ENCODE data around the gene USP53. TPM values are rescaled to one million over a fixed set of nuclear protein-coding genes. Genes with fewer than 3 reads are reported as not detected.

The USP53 gene
- 37.3 and 50.7 TPM in 2 replicates for polyA plus RNA-seq (2011; rRNA removed)
- 3.6 and 3.9 TPM in 2 replicates for polyA plus RNA-seq (2012; cell fraction: cytosol; rRNA removed)
- polyA plus RNA-seq (2012; cell fraction: nucleus; rRNA removed), result 3.2 and 5.5 TPM in 2 replicates
- 8.3 to 10.2 TPM (median 9.1 TPM) in 3 replicates for polyA plus RNA-seq (2017; fragmentation: RNase III; extraction: RNeasy Plus Mini Kit Qiagen cat#74134 plus additional on column Dnase treatment)
- 21.1 and 23.7 TPM in 2 replicates for polyA minus RNA-seq (2011; rRNA and poly(A)+ RNA removed)

GRCh38 chr4:119212234-119212963, at the start of gene USP53:
TSS of gene USP53 (plus strand) at chr4:119212713. CDS start at chr4:119239760, 27,047 bp downstream.
- POLR2A ChIA-PET, result interaction anchor here (0.6 to 2.6 kb wide), 20 partner anchors 17 to 229 kb away, joined by 3 to 56 read pairs (median 6); partner anchors contain the start of gene MYOZ2
- Histone ChIP-seq H3K9me3 (no peaks in the 10 kb centered on the region), H3K4me3 (peak within 1 kb of the TSS; percentile 82), H3K27ac (peak within 1 kb of the TSS; percentile 95 to 97), H3K4me2 (peak within 1 kb of the TSS; percentile 82), H3K4me1 (peaks cover 51% of the 10 kb centered on the region)
- ATAC-seq, result peak; percentile 91 to 93
- peak; percentile 87 to 97 for DNase-seq (ENCODE audit: low read depth in 1 of 2, low spot score in 1 of 2)
- WGBS (ENCODE audit: missing lambda C conversion rate), result under 1% methylated on average over 41 of the region's 55 CpGs
- FAIRE-seq, result peak; percentile 90
- CTCF ChIA-PET, result interaction anchor here (0.8 to 2.2 kb wide), 12 partner anchors 9 to 231 kb away, joined by 3 to 12 read pairs (median 4); no protein-coding TSS in a partner anchor
- TF ChIP-seq GATA3 (IDR thresholded peaks at IDR 0.05; ENCODE audit: borderline replicate concordance), result peak; percentile 56; the same call in 1 of the 2 replicates
- no peak for TF ChIP-seq ZFP36 (IDR thresholded peaks at IDR 0.05; ENCODE audit: borderline replicate concordance, partially characterized antibody)
- TF ChIP-seq PHF8 (IDR thresholded peaks at IDR 0.05; ENCODE audit: borderline replicate concordance, low read depth), result peak; percentile 65
- TF ChIP-seq RNF2 (IDR thresholded peaks at IDR 0.05; ENCODE audit: borderline replicate concordance, low read depth), result no peak
- TF ChIP-seq HOXA7 (CRISPR knock-in tag; IDR thresholded peaks at IDR 0.05), result no peak
- TF ChIP-seq CHD2 (IDR thresholded peaks at IDR 0.05; ENCODE audit: low read length, partially characterized antibody), result peak; percentile 88
- peak; percentile 88 for TF ChIP-seq BCL3 (IDR thresholded peaks at IDR 0.05)
- TF ChIP-seq HOXB5 (CRISPR knock-in tag; IDR thresholded peaks at IDR 0.05), result no peak
- TF ChIP-seq TP53 (CRISPR knock-in tag; IDR thresholded peaks at IDR 0.05), result 0 out of 2 replicates have a peak, but pooled peaks have one; percentile 36
- TF ChIP-seq REST (IDR thresholded peaks at IDR 0.05), result peak; percentile 83
- 0 out of 2 replicates have a peak, but pooled peaks have one; percentile 49 for TF ChIP-seq E2F6 (IDR thresholded peaks at IDR 0.05; ENCODE audit: borderline replicate concordance, low read depth)
- TF ChIP-seq POLR2A (IDR thresholded peaks at IDR 0.05; ENCODE audit: low read length), result peak; percentile 76
- TF ChIP-seq MAX (IDR thresholded peaks at IDR 0.05), result peak; percentile 58
- peak; percentile 58 to 70; a peak in 4 of 5 replicates for TF ChIP-seq JUN (IDR thresholded peaks at IDR 0.05)

- H3K4me1 ChIP-seq, result no peaks in the 10 kb centered on the region
- WGBS (ENCODE audit: missing lambda C conversion rate), result 69% methylated on average over 3 of the region's 3 CpGs
- no peak overlapping the region for H3K4me2 ChIP-seq
- CTCF ChIA-PET, result no interaction called here
- no peaks in the 10 kb centered on the region for H3K9me3 ChIP-seq
- ATAC-seq (no peak), DNase-seq (ENCODE audit: low read depth in 1 of 2, low spot score in 1 of 2) (no peak), FAIRE-seq (no peak)
- H3K4me3 ChIP-seq, result no peak overlapping the region
- POLR2A ChIA-PET, result no interaction called here
- TF ChIP-seq CHD4 (IDR thresholded peaks at IDR 0.05; ENCODE audit: borderline replicate concordance) (no peak), HOXB13 (CRISPR knock-in tag; IDR thresholded peaks at IDR 0.05; ENCODE audit: low read depth) (no peak), CTCF (IDR thresholded peaks at IDR 0.05) (no peak)
- H3K27ac ChIP-seq, result no peak overlapping the region
These were observed 46.7 kb upstream of the USP53 start for GRCh38 chr4:119165767-119166166.

Data from A549 (cell line).